Measurements from ENCODE around the gene KIF26B.

Gene KIF26B

GRCh38 chr1:245558069-245558468 lies 403.3 kb downstream of the KIF26B start:
- H3K36me3 ChIP-seq (replicated peaks; ENCODE audit: insufficient read depth, low read length) = no peaks in the 10 kb centered on the region
- no peaks in the 10 kb centered on the region for H3K4me1 ChIP-seq (ENCODE audit: low read length)
- no peak for DNase-seq
- no peaks in the 10 kb centered on the region for H4K20me1 ChIP-seq (ENCODE audit: insufficient read depth, low read length)
- H3K27ac ChIP-seq (ENCODE audit: low read length) = no peak overlapping the region
- TF ChIP-seq CTCF (IDR thresholded peaks at IDR 0.05; ENCODE audit: low read length) (no peak), EZH2 (optimal IDR thresholded peaks at IDR 0.05; ENCODE audit: low read depth, low read length) (no peak), EZH2phosphoT487 (IDR thresholded peaks at IDR 0.05; ENCODE audit: low read length) (no peak)
- H3K4me2 ChIP-seq (ENCODE audit: low read depth, low read length) = no peak overlapping the region
- no peak overlapping the region for H2AFZ ChIP-seq (ENCODE audit: low read length)
- no peaks in the 10 kb centered on the region for H3K79me2 ChIP-seq (ENCODE audit: low read length)
- H3K27me3 ChIP-seq (replicated peaks; ENCODE audit: insufficient read depth, low read length) = no peaks in the 10 kb centered on the region
- H3F3A ChIP-seq (ENCODE audit: insufficient read depth, low read length) = no peaks in the 10 kb centered on the region
- no peak overlapping the region for H3K4me3 ChIP-seq (ENCODE audit: low read length)
- no peaks in the 10 kb centered on the region for H3K9me2 ChIP-seq (replicated peaks; ENCODE audit: insufficient read depth, low read length)
- H3K9me3 ChIP-seq (replicated peaks; ENCODE audit: insufficient read depth, low read length) = no peaks in the 10 kb centered on the region
- no peak overlapping the region for H3K9ac ChIP-seq (ENCODE audit: low read length)

GRCh38 chr1:245560316-245560859 lies 405.6 kb downstream of the KIF26B start:
- no peaks in the 10 kb centered on the region for H3F3A ChIP-seq (ENCODE audit: insufficient read depth, low read length)
- DNase-seq = no peak
- no peak overlapping the region for H2AFZ ChIP-seq (ENCODE audit: low read length)
- TF ChIP-seq CTCF (IDR thresholded peaks at IDR 0.05; ENCODE audit: low read length) = no peak
- H3K4me2 ChIP-seq (ENCODE audit: low read depth, low read length) = no peak overlapping the region
- no peaks in the 10 kb centered on the region for H3K9me2 ChIP-seq (replicated peaks; ENCODE audit: insufficient read depth, low read length)
- H3K27ac ChIP-seq (ENCODE audit: low read length) = no peak overlapping the region
- H3K4me1 ChIP-seq (ENCODE audit: low read length) = no peaks in the 10 kb centered on the region
- H3K79me2 ChIP-seq (ENCODE audit: low read length) = no peaks in the 10 kb centered on the region
- H3K27me3 ChIP-seq (replicated peaks; ENCODE audit: insufficient read depth, low read length) = no peaks in the 10 kb centered on the region
- no peak overlapping the region for H3K9ac ChIP-seq (ENCODE audit: low read length)
- H3K4me3 ChIP-seq (ENCODE audit: low read length) = no peak overlapping the region
- H3K9me3 ChIP-seq (replicated peaks; ENCODE audit: insufficient read depth, low read length) = no peaks in the 10 kb centered on the region
- H3K36me3 ChIP-seq (replicated peaks; ENCODE audit: insufficient read depth, low read length) = no peaks in the 10 kb centered on the region
- H4K20me1 ChIP-seq (ENCODE audit: insufficient read depth, low read length) = no peaks in the 10 kb centered on the region

- TF ChIP-seq EZH2phosphoT487 (IDR thresholded peaks at IDR 0.05; ENCODE audit: low read length) (no peak), CTCF (IDR thresholded peaks at IDR 0.05; ENCODE audit: low read length) (no peak), EZH2 (optimal IDR thresholded peaks at IDR 0.05; ENCODE audit: low read depth, low read length) (no peak)
- DNase-seq = no peak
- no peak overlapping the region for H3K4me2 ChIP-seq (ENCODE audit: low read depth, low read length)
- no peaks in the 10 kb centered on the region for H3F3A ChIP-seq (ENCODE audit: insufficient read depth, low read length)
- no peak overlapping the region for H3K9ac ChIP-seq (ENCODE audit: low read length)
- H3K36me3 ChIP-seq (replicated peaks; ENCODE audit: insufficient read depth, low read length) = no peaks in the 10 kb centered on the region
- H3K79me2 ChIP-seq (ENCODE audit: low read length) = no peaks in the 10 kb centered on the region
- no peaks in the 10 kb centered on the region for H3K9me3 ChIP-seq (replicated peaks; ENCODE audit: insufficient read depth, low read length)
- H3K4me3 ChIP-seq (ENCODE audit: low read length) = no peak overlapping the region
- no peak overlapping the region for H2AFZ ChIP-seq (ENCODE audit: low read length)
- H3K4me1 ChIP-seq (ENCODE audit: low read length) = no peaks in the 10 kb centered on the region
- H3K27me3 ChIP-seq (replicated peaks; ENCODE audit: insufficient read depth, low read length) = no peaks in the 10 kb centered on the region
- no peaks in the 10 kb centered on the region for H4K20me1 ChIP-seq (ENCODE audit: insufficient read depth, low read length)
- no peak overlapping the region for H3K27ac ChIP-seq (ENCODE audit: low read length)
- H3K9me2 ChIP-seq (replicated peaks; ENCODE audit: insufficient read depth, low read length) = no peaks in the 10 kb centered on the region
Observed at GRCh38 chr1:245561665-245562234, 407.0 kb downstream of the KIF26B start.

Measured in MM.1S (cell line).